Activated CD8-positive, alpha-beta memory T cell treated with anti-CD3 and anti-CD28 coated beads, Interleukin-2, amount 50 U/mL, for 48 hours (primary cell): ENCODE data around the gene ONECUT1.

Experiments used
- DNase-seq: peaks from one replicate; pipeline ENCODE4 v3.0.0-alpha.2; 2020

ONECUT1 gene

DNA sequence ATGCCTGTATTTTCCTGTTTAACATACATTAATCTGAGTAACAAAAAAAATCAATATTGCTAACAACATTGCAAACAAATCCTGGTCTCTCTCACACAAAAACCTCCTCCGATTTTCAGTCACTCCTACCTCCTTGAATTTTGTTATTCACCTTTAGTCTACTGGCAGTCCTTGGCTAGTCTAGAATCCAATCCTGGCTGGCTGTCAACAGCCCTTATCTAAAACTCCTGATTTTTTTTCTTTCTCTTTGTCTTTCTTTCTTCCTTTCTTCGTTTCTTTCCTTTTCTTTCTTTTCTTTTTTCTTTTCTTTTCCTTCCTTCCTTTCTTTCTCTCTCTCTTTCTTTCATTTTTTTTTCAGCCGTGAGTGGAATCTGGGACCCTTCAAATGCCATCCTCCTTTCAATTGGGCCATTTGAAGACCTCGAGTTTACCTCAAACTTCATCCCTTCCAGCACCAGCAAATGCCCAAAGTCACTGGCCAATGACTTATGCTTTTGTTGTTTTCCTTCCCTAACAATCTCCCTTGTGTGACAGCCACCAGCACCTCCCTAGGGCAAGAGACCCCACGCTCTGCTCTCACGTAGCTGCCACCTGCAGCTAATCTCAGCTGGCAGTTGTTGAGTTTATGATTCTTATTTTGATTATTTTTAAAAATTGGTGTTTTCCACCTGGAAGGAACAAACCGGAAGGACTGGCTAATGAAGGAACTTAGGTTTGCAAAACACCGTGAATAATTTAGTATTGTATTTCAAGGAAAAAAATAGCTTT, 6.8 kb upstream of the ONECUT1 start:
- DNase-seq, result no peak

DNA sequence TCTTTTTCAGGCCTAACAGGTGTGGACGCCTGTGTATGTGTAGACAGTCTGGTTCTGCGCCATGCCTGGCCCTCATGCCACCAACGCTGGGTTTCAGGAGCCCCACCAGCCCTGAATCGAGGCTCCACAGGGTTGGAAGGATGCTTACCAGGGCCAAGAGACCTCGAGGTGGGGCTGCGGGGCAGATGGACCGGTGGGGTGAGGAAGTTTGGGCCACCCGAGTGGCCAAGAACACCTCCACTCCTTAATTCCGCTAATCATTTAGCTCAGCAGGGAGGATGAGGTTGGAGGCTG, 6.0 kb upstream of the ONECUT1 start:
- DNase-seq, result no peak

DNA sequence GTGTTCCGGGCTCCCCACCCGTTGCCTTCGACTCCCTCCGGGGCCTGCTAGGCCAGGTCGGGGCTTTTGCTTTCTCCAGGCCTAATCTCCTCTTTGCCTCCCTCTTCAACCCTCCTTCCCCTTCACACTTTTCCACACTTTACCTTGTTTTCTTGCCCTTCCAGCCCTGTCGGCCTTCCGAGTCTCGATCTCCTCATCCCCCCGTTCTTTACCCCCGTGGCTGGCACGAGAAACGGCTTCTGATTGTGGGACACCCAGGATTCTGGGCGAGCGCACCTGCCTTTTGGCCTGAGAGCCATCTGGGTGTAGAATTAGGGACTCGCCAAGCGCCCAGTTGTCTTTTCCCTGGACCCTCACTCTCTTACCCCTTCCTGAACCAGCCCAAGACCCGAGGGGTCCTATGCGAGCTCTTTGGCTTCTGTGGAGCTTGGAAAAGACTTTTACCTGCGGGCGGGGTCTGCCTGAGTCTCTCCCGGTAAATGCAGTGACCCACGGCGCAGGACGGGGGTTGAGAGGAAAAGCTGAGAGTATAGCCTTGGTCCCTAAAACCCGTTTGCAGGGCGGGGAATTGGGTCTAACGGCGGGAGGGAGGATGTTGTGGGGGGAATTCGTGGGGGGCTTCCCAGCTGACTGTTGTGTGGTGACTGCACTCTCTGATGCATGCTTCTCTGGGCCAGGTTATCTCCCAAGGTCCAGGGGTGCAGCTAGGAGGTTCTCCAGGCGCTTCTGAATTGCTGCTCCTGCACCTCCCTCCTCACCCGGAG, 5.5 kb upstream of the ONECUT1 start:
- no peak for DNase-seq

DNA sequence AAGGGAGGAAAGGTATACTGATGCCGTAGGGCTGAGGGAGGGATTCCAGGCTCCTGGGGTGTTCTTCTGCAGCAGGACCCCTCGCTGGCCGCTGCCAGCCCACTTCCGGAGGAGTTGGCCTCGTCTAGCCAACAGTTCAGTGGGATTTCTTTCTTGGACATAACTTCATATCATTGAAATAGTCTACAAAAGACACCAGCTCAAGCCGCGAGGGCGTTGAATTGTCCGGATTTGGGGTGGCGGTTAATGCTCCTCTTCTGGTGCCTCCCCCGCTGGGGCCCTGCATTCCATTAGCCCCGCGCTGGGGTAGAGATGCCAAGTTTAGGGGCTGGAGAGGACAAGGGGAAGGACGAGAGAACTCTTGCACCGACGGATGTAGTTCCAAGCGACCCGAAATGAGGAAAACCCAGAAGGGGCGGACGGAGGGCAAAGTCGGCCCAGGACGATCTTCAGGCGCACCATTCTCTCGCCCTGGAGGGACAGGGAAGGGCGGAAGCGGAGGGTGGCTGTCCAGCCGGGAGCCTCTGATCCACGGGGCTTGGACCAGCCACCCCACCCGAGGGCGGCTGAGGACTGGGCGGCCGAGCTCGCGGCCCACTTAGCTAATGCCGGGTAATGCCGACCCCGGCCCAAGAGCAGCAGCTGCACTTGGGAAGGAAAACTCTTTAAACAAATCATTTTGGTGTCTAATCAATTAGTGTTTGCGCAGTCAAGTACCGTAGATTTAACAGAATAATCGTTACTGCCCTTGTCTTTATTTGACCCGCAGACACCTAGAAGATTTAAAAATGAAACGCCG, 4.7 kb upstream of the ONECUT1 start:
- peak; percentile 48 for DNase-seq

DNA sequence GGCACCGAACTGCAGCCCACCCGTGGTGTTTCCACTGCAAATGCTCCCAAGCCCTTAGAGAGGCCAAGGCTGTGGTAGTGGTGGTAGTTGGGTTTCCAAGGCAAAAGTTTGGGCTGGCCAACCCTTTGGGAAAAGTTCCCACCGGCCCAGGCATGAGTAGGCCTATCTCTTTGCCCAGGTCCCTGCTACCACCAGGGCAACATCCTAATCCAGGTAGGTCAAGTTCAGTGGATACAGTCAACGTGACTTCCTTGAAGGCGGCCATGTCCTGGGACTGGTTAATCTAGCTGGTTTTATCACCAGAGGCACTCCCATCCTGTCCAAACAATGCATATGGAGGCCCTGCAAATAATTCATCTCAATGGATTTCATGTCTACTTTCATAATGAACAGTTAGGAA, 1.6 kb upstream of the ONECUT1 start:
- DNase-seq, result no peak

DNA sequence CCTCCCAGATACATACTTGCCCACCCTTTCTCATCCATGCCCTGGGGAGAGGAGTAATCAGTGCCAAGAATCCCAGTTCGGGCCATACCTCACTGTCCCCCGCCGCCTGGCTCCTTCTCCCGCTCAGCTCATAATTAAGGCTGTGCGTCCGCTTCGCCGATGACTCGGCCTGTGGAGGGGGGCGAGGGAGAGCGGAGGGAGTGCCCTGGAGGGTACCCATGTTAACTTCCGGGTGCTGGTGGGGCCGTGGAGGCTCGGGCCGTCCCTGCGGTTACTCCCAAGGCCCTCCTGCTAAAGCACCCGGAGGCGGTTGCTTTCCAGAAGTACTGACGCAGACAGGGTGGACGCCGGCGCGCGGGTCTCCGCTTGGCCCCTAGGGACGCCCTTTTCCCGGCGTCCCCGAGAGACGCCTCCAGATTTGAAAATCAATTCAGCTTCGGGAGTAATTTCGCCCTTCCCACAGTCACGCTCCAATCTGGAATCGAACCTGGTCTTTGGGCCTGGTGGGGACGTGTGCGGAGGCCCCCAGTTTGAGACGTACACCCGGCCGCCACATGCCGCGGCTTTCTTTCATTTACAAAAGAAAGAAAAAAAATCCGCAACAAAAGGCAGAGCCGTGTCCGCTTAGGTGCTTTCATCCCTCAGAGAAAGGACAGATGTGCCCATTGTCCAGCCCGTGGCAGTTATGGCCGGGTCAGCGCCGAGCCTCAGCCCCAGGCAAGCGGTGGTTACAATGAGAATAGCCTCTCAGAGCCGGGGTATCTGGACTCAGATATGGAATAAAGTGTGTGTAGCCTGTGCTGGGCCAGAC, 1.0 kb upstream of the ONECUT1 start:
- no peak for DNase-seq

DNA sequence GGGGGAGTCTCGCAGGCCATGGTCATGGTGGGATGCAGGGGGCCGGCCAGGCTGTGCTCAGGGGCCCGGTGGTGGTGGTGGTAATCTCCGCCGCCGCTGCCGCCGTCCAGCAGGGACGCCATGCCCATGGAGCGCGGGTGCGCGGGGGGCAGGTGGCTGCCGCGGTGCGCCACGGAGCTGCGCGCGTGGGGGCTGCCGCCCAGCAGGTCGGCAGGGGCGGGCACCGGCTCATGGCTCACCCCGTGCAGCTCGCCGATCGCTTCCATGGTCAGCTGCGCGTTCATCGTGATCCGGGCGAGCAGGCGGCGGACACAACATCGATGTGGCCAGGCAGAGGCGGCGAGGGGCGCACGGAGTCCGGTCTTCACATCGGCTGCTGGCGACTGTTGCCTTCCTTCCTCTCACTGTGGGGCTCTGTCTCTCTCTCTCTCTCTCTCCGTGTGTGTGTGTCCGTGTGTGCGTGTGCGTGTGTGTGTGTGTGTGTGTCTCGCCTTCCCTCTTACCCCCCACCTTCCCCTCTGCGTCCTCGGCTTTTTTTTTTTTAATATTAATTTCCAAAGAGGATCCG, 451 bp downstream of the ONECUT1 start:
- no peak for DNase-seq

DNA sequence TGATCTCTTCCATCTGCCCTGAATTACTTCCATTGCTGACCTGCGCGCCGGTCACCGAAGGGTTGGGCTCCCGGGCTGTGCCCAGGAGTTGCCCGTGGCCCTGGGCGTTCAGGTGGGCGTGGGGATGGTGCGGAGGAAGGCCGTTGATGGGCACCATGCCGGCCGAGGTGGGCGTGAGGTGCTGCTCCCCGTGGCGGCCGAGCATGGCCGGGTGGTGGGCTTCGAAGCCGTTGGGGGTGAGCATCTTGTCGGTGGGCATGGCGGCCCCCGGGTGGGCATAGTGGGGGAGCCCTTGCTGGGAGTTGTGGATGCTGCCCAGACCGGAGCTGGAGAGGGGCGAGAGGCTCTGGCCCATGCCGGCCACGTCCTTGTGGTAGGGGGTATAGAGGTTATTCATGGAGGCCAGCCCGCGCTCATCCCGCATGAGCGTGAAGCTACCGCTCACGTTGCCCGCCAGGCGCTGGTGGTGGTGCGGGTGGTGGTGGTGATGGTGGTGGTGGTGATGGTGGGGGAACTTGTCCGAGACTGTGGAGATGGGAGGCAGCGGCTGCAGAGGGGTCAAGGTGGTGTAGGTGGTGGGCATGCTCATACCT, 1.0 kb downstream of the ONECUT1 start:
- no peak for DNase-seq

DNA sequence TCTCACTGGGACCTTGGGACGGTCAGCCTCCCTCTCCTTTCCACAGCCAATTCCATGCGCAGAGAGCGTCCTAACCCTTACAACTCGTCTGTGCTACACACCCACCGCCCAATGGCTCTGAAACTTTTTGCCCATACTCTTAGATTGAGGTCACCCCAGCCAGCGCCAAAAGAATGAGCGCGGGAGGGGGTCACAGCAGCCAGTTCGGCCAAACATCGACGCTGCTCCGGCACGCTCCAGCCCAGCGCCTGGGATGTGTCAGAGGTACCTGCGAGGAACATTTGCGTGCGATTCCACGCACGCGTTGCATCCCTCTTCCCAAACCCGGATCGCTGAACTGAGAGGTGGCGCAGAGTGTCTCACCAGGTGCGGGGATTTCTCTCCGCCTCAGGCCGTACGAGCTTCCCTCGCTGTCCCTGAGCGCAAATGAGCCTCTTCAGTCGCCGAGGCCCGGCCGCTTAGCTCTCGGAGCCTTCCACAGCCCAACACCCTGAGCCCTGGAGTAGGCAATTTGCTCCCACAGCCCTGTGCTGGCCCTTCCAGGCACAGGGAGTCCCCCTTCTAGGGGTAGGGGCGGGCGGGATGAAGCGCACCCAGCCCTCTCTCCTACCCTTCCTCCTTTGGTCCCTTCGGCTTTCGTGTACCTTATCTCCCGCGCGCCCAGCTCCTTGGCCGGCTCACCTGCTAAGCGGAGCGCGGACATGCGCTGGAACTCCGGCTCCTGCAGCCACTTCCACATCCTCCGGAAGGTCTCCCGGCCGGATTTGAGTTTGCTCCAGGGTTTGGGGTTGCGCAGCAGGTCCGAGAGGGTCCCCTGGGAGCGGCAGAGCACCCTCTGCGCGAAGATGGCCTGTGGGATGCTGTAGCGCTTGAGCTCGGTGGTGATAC, 1.8 kb downstream of the ONECUT1 start:
- DNase-seq, result peak; percentile 57

DNA sequence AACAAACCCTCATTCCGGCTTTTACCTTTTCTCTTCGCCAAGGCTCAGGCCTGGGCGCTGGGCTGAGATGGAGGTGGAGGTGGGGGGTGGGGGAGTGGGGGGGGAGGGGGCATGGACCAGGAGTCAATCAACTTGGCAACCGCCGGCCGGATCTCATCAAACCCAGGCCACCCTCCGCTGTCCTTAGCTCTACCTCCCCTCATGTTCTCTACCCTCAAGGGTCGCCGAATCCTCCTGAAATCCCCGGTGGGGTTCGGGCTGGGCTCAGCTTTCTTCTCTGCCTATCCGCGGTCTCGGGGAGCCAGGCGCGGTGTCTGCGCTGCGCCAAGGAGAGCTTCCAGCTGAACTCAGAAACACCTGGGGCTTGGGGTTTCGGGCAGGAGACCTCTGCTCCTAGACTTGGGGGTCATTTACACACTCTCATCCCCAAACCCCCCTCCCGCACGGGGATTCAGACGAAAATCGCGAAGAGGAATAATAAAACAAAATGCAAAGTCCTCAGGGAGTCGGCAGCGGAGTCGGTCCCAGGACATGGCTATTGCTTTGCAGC, 2.5 kb downstream of the ONECUT1 start:
- peak; percentile 56 for DNase-seq

DNA sequence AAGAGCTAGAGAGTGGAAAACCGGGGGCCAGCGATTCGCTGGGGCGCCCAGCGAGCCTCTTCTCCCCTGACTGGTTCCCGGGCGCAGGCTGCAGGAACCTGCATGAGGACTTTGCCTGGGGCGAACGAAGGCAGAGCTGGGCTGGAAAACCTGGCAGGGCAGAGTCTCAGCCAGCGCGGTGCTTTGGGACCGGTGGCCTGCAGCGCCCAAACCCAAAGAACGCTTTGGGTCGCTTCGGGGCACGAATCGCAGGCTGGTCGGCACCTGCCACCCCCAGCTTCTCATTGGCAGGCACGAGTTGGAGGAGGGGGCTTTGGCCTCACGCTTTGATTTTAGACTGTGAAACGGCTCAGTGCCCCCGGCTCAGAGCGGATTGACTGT, 3.0 kb downstream of the ONECUT1 start:
- DNase-seq, result no peak

DNA sequence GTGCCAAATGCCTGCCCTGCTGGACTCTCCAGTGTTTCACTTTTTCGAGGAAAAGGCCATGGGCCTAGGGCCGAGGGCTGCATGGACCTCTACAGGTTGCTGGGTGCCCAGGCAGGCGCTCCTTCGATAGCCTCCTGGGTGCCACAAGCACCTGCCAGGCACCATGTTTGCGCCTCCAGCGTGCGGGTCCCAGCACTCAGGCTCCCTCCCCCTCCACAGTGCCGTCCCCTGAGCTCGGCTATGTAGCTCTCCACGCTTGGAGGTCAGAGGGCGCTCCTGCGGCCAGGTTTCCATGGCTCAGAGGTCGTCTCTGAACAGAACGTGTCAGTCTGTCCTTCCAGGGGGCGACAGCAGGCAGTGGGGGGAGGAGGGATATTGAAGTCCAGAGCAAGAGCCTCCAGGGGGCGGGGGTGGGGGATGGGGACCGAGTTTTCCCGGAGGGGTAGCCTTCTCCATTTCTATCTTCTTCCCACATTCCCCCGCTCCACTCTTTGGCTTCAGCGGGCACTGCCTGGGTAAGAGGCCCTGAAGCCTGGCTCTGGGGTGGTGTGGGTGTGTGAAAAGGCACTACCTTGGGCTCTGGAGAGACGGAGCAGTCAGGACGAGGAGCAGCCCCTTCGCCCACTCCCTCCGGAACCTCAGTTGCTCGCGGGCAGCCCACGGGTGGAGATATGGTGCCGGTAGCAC, 3.6 kb downstream of the ONECUT1 start:
- DNase-seq, result no peak

DNA sequence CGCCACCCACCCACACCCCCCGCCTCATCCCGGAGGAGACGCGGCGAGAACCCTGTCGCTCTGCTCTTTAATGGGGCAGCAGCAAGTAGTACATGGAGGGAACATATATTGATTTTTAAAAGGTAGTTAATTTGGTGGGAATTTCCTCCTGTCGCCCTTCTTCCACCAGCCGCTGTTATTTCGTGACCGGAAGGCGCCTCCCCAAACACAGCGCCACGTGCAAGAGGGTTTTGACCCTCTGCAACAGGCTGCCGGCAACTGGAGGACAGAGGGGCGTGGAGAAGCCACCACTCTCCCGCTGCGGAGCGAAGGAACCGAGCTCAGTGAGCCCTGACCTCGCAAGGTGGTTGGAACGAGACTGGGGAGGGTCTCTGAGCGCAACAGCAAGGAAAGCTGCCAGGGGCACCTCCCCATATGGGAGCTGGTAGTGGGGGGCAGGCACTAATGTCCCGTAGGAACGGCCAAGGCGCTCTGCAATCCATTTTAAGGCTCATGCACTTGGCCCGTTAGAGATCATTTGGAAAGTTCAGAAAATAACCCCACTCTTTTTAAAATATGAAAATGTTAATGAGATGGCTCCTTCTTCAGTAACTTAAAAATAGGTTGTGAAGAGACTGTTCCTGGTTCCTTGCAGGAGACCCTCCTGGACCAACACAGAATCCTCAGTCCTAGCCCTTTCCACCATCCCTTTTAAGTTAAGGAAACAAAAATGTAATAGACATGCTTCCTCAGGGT, 4.3 kb downstream of the ONECUT1 start:
- DNase-seq, result no peak

DNA sequence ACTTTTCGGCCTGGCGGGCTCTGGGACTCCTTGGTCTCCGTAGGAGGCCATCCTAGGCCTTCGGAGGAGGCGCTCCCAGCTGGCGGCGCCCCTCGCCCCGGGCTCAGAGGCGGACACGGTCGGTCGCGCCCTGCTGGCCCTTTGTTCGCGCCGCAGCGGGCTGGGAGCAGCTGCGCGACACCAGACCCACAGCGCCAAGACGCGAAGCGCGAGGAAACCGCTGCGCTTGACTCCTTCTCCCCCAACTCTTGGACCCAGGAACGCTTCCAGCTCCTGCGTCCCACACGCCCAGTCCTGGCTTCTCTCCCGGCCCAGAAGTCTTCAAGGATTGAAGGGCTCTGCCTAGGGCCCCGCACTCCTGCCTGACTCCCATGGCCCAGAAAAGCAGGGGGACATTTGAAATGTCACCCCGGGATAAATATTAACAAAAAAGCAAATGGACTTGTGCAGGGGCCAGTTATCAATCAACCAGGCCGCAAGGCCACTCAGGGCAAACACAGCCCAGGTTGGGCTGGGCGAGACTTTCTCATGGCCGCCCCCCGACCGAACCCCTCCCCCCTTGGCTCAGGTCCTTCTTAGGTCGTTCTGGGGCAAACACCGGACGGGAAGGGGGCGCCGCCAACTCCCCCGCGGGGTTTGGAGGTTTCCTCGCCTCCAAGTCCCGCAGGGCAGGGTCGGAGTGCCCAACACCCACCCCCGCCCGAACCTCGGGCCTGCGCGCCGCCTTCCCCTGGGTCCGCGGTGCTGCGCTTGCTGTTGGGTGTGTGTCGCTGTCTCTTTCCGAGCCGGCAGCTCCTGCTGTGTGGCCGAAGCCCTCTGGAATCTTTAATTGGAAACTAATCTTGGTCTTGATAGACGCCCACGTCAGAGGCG, 5.1 kb downstream of the ONECUT1 start:
- no peak for DNase-seq

DNA sequence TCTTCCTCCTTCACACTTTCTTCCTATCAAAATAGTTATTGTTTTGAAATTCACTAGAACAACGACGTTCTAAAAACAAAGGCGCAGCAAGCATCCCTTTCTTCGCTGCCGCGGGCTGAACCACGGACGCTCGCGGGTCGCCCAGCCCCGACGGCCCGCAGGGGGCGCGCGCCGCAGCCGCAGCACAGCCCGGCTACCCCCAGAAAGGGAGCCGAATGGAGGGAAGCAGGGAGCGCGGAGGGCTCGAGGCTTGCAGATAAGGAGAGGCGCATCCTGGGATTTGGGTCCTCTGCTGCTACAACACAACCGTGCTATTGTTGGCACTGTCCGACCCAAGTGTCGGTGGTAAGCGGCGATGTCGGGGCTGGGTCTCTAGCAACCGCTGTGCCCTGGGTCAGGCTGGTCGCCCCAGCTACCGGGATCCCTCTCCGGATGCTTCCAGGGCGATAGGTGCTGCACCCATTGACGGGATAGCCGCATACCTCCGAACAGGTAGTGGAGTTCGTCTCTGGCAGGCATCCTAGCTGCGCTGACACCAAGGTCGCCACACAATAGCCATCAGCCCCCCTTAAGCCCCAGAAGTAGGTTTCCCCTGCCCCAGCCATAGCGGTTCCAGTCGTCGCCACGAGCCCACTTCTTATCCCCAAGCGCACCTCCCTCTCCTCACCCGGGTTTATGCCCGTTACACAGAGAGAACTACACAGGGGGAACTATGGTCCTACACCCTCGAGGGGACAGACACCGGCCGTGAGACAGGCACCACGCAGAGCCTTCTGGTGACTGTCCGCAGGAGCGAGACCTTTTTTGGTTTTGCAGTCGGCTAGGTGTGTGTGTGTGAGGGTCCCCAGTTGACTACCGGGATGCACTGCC, 6.0 kb downstream of the ONECUT1 start:
- peak; percentile 79 for DNase-seq

DNA sequence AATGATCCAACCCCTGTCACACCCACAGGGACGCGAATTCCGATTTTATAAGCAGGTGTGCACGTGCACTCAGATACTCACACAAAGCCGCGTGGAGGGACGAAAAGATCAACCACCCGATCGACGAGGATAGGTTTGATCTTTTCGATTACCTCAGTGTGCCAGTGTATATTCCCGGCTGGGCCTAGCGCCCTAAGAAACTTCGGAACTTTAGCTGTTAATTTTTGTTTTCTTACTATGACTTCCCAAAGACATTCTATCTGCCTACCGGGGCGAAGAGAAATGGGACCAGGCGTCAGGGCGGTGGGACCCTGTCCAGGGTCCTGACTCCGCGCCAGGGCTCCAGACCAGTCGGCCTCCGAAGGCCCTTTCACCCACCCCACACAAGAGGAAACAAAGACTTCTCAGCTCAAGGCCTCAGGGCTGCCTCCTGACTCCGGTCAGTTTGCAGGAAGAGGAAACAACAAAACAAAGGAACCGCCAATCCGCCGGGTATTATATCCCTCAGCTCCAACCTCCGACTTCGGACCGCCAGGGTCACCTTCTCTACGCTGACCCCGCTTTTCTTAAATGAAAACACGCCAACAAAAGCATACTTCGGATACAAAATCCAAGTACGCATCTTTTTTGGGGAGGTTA, 6.8 kb downstream of the ONECUT1 start:
- DNase-seq, result no peak

DNA sequence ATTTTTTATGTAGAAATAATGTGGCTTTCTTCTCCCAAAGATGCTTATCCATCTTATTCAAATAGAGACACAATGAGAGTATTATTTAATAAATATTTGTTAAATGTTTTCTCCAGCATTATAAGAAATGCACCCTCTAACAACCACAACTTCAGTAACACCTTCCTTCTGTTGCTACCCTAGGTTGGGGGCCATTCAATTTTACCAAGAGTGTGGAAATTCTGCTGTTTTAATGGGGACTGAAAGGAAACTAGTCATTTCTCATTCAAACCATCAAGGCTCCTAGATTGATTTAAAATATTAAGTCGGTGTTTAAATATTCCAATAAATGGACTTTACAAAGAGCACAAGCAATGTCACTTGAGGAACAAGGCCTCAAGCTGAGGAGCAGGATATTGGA, 7.6 kb downstream of the ONECUT1 start:
- DNase-seq, result no peak
